Gastroesophageal sphincter (tissue), 3 donors: ENCODE measurements around the gene ZBTB16.

ENCODE experiments used
- CTCF ChIP-seq, 4 experiments: fragments of 200-600 bp in 2 of 4; fragments of 450-650 bp in 2 of 4; sonication (generic) in 1 of 4; IDR thresholded peaks; one replicate each; pipeline ENCODE4 v1.5.1; 2017 to 2019; ENCODE audit warnings: antibody characterized with exemption in 4 of 4, mild to moderate bottlenecking in 2 of 4, moderate library complexity in 2 of 4
- POLR2A ChIP-seq, 2 donors: fragments of 450-650 bp; IDR thresholded peaks; one replicate each; pipeline ENCODE4 v1.6.1; 2017; ENCODE audit warnings: antibody characterized with exemption in 2 of 2, mild to moderate bottlenecking in 2 of 2, moderate library complexity in 1 of 2
- POLR2AphosphoS5 ChIP-seq: sonication (generic); formaldehyde crosslinking; IDR thresholded peaks from one replicate; pipeline ENCODE4 v1.6.1; 2017; ENCODE audit warnings: antibody characterized with exemption

GRCh38 chr11:114269498-114269897 lies 210.0 kb downstream of the ZBTB16 start:
- no peak for TF ChIP-seq CTCF (IDR thresholded peaks at IDR 0.05)
- no peak for TF ChIP-seq POLR2A (IDR thresholded peaks at IDR 0.05)
- TF ChIP-seq POLR2AphosphoS5 = no peak
